Skeletal muscle satellite cell (primary cell): ENCODE results near the gene WDR77.
A peak's percentile ranks its signal among the peaks of the same experiment; 100 is the strongest.

Source experiments
- H3K27me3 ChIP-seq: 2 replicates; pipeline ENCODE4 v1.7.0; 2013; ENCODE audit warnings: low read length; ENCODE audit not compliant: control insufficient read depth, insufficient read depth
- H3K36me3 ChIP-seq: 2 replicates; pipeline ENCODE4 v1.7.0; 2013; ENCODE audit warnings: mild to moderate bottlenecking, control low read depth, low read length; ENCODE audit not compliant: insufficient read depth
- H3K4me1 ChIP-seq: 2 replicates; pipeline ENCODE4 v1.7.0; 2013; ENCODE audit warnings: low read length; ENCODE audit not compliant: control insufficient read depth, insufficient read depth
- H3K4me2 ChIP-seq: 2 replicates; pipeline ENCODE4 v1.7.0; 2013; ENCODE audit warnings: mild to moderate bottlenecking, low read length
- H3K4me3 ChIP-seq: 2 replicates; pipeline ENCODE4 v1.7.0; 2013; ENCODE audit warnings: low read length
- H3K9ac ChIP-seq: 2 replicates; pipeline ENCODE4 v1.7.0; 2013; ENCODE audit warnings: mild to moderate bottlenecking, low read depth, low read length, moderate library complexity
- H3K9me3 ChIP-seq: replicated peaks from 2 replicates; pipeline ENCODE4 v1.7.0; 2013; ENCODE audit warnings: mild to moderate bottlenecking, control low read depth, low read length

The WDR77 gene

DNA sequence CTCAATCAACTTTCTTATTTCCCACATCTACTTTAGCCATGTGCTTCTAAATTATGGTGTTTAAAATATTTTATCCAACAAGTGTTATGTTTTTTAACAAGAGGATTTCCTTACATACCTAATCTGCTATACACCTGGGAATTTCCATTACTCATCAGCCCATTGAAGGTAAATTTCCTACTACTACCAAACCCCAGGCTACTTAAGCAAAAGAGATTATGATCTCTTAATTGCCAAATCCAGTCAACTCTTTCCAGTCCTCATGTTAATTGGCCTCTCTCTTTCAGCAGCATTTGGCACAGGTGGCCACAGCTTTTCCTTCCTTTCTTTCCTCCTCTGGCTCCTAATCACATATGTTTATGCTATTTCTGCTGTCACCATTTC lies 19.7 kb upstream of the WDR77 start:
- Histone ChIP-seq H3K9ac (no peak overlapping the region), H3K36me3 (peaks cover 13% of the 10 kb centered on the region), H3K4me2 (no peak overlapping the region), H3K9me3 (no peaks in the 10 kb centered on the region), H3K4me1 (no peaks in the 10 kb centered on the region), H3K4me3 (no peak overlapping the region), H3K27me3 (no peaks in the 10 kb centered on the region)

GRCh38 chr1:111467865-111468716 lies 19.0 kb upstream of the WDR77 start:
- Histone ChIP-seq H3K4me2 (no peak overlapping the region), H3K27me3 (no peaks in the 10 kb centered on the region), H3K36me3 (peaks cover 13% of the 10 kb centered on the region), H3K9me3 (no peaks in the 10 kb centered on the region), H3K4me3 (no peak overlapping the region), H3K4me1 (peaks cover under 1% of the 10 kb centered on the region), H3K9ac (no peak overlapping the region)

DNA sequence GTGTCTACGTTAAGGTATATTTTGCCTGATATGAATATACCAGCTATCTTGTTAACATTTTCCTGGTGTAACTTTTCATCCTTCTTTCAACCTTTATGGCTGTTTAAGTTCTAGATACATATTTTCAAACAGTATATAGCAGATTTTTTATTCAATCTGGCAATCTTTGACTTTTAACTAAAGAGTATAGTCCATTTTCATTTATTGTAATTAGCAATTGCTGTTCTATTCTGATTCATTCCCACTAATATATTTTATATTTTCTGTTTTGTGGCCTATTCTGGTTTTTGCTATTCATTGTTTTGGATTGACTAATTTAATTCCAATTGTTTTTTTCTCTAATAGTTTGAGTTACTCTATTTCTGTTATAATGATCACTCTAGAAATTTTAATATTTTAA lies 17.4 kb upstream of the WDR77 start:
- no peaks in the 10 kb centered on the region for H3K9me3 ChIP-seq
- no peaks in the 10 kb centered on the region for H3K27me3 ChIP-seq
- no peak overlapping the region for H3K4me3 ChIP-seq
- peaks cover 16% of the 10 kb centered on the region for H3K36me3 ChIP-seq
- peaks cover 6% of the 10 kb centered on the region for H3K4me1 ChIP-seq
- no peak overlapping the region for H3K4me2 ChIP-seq
- no peak overlapping the region for H3K9ac ChIP-seq

GRCh38 chr1:111465754-111466153 lies 16.7 kb upstream of the WDR77 start:
- H3K4me1 ChIP-seq: peaks cover 6% of the 10 kb centered on the region
- no peaks in the 10 kb centered on the region for H3K27me3 ChIP-seq
- no peaks in the 10 kb centered on the region for H3K9me3 ChIP-seq
- no peak overlapping the region for H3K9ac ChIP-seq
- no peak overlapping the region for H3K4me3 ChIP-seq
- H3K4me2 ChIP-seq: no peak overlapping the region
- peaks cover 11% of the 10 kb centered on the region for H3K36me3 ChIP-seq

GRCh38 chr1:111463029-111463683 lies 14.1 kb upstream of the WDR77 start:
- Histone ChIP-seq H3K4me2 (peak overlapping the region; percentile 8), H3K9me3 (no peaks in the 10 kb centered on the region), H3K9ac (no peak overlapping the region), H3K27me3 (no peaks in the 10 kb centered on the region), H3K4me3 (no peak overlapping the region), H3K4me1 (peaks cover 6% of the 10 kb centered on the region), H3K36me3 (peaks cover 27% of the 10 kb centered on the region)

DNA sequence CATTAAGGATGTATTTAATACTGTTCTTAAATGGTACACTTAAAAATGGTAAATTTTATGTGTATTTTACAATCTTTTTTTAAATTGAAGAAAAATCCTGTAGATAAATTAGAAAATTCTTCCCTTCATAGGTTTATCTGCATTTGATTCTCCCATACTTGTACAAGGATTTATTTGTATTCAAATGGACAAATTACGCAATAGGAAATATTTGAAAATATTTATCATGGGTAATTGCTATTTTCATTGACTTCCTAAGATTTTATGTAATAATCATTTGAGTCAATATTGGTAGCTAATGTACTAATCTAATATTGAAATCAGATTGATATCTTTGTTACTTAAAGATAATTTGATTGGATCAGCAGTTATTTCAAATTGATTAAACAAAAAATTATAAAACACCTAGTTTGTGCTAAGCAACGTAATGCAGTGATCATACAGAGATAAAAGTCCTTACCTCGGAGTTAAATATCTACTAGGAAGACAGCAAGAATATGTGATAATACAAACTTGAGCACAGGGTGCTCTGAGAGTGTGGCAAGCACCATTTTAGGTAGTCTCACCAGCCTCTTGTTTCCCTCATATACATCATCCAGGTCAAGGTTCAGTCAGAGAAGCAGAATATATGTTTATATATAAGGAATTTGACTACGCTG lies 13.4 kb upstream of the WDR77 start:
- H3K36me3 ChIP-seq: peaks cover 33% of the 10 kb centered on the region
- no peak overlapping the region for H3K9ac ChIP-seq
- H3K27me3 ChIP-seq: no peaks in the 10 kb centered on the region
- H3K4me1 ChIP-seq: peaks cover 6% of the 10 kb centered on the region
- no peak overlapping the region for H3K4me3 ChIP-seq
- H3K9me3 ChIP-seq: no peaks in the 10 kb centered on the region
- no peak overlapping the region for H3K4me2 ChIP-seq

DNA sequence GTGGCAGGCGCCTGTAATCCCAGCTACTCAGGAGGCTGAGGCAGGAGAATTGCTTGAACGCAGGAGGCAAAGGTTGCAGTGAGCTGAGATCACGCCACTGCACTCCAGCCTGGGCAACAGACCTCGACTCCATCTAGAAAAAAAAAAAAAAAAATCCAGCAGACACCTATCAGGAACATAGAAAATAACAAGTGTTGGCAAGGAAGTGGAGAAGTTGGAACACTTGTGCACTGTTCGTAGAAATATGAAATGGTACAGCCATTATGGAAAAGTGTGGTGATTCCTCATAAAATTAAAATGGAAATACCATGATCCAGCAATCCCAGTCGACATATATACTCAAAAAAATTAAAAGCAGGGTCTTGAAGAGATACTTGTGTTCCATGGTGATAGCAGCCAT lies 12.7 kb upstream of the WDR77 start:
- H3K9ac ChIP-seq: no peak overlapping the region
- H3K27me3 ChIP-seq: no peaks in the 10 kb centered on the region
- no peaks in the 10 kb centered on the region for H3K9me3 ChIP-seq
- H3K4me1 ChIP-seq: peaks cover 6% of the 10 kb centered on the region
- H3K36me3 ChIP-seq: peaks cover 40% of the 10 kb centered on the region
- H3K4me2 ChIP-seq: no peak overlapping the region
- H3K4me3 ChIP-seq: no peak overlapping the region

DNA sequence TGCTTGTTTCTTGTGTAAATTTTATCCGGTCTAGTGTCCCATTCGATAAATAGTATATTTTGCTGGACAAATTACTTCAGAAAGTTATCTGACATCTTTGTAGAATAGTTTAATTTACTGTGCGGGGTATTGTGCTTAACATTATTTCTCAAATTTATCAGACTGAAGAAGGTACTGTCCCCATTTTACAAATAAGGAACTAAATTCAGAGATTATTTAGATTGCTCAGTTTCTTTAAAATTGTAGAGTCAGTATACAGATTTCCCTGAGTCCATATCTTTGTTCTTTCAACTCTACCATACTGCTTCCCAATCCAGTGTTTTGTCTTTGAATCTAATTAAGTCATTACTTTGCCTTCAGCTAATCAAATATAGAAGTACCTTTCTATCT lies 6.6 kb upstream of the WDR77 start:
- H3K9ac ChIP-seq: no peak overlapping the region
- H3K36me3 ChIP-seq: peaks cover 55% of the 10 kb centered on the region
- H3K4me3 ChIP-seq: no peak overlapping the region
- no peaks in the 10 kb centered on the region for H3K27me3 ChIP-seq
- H3K4me2 ChIP-seq: no peak overlapping the region
- peaks cover 3% of the 10 kb centered on the region for H3K4me1 ChIP-seq
- H3K9me3 ChIP-seq: no peaks in the 10 kb centered on the region

- Histone ChIP-seq H3K27me3 (no peaks in the 10 kb centered on the region), H3K9ac (no peak overlapping the region), H3K4me2 (no peak overlapping the region), H3K4me3 (no peak overlapping the region), H3K4me1 (peaks cover 8% of the 10 kb centered on the region), H3K9me3 (no peaks in the 10 kb centered on the region), H3K36me3 (peaks cover 54% of the 10 kb centered on the region)
These were observed 6.0 kb upstream of the WDR77 start for GRCh38 chr1:111454859-111455641.

DNA sequence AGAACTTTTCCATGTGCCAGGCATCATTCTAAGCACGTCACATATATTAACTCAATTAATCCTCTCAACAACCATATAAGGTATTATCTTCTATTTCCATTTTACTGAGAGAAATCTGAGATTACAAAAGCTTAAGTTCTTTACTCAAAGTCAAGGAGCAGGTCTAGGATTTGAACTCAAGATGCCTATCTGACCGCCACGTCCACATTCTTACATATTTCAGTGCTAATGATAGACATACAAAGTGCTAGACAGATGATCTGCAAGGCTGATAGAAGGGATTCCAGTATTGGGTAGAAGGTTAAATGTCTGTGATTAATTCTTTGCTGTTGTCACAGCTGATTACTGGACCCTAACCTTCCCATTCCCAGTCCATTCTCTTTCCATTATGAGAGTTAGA lies 4.7 kb upstream of the WDR77 start:
- H3K4me1 ChIP-seq: peaks cover 9% of the 10 kb centered on the region
- H3K9me3 ChIP-seq: no peaks in the 10 kb centered on the region
- no peak overlapping the region for H3K4me3 ChIP-seq
- H3K4me2 ChIP-seq: no peak overlapping the region
- H3K9ac ChIP-seq: no peak overlapping the region
- H3K27me3 ChIP-seq: no peaks in the 10 kb centered on the region
- H3K36me3 ChIP-seq: peaks cover 41% of the 10 kb centered on the region

- no peak overlapping the region for H3K4me2 ChIP-seq
- no peaks in the 10 kb centered on the region for H3K9me3 ChIP-seq
- H3K4me3 ChIP-seq: no peak overlapping the region
- H3K36me3 ChIP-seq: peaks cover 30% of the 10 kb centered on the region
- H3K4me1 ChIP-seq: peaks cover 14% of the 10 kb centered on the region
- H3K9ac ChIP-seq: no peak overlapping the region
- no peaks in the 10 kb centered on the region for H3K27me3 ChIP-seq
These were observed 3.5 kb upstream of the WDR77 start for GRCh38 chr1:111452581-111452980.
